ENCODE results near the gene PYDC1. TPM values are rescaled to one million over a fixed set of nuclear protein-coding genes. Genes with fewer than 3 reads are reported as not detected.
A peak's percentile ranks its signal among the peaks of the same experiment; 100 is the strongest.

Gene PYDC1
- total RNA-seq, 1 donor: not detected

DNA sequence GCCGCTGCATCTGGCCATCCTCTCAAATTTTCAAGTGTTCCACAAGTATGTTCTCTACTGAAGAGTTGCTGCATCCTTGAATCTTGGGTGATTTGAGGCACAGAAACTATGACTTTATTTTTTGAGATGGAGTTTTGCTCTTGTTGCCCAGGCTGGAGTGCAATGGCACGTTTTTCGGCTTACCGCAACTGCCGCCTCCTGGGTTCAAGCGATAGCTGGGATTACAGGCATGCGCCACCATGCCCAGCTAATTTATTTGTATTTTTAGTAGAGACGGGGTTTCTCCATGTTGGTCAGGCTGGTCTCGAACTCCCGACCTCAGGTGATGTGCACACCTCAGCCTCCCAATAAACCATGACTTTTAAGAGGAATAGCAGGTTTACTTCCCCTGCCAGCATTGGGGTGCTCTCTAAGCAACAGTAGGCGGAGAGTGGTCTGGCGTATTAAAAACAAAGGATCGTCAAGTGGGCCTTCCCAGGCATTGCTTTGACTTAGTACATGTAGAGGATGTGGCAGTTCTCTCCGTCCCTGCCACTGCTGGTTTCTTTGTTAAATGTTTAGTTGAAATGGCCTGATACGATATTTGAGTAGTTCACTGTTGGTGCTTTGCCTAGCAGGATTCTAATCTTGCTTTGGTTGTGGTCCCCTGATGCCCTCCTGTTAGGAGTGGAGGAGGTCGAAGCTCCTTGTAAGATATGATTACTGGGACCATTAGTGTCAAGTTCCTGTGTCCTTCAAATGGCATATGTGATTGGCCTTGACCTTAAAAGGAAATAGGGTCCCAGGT is 23.9 kb downstream of the PYDC1 start:
- peaks cover 32% of the 10 kb centered on the region for H3K4me1 ChIP-seq (ENCODE audit: insufficient read depth, low read length)
- no peak overlapping the region for H3K4me3 ChIP-seq (ENCODE audit: low read length)
- no peaks in the 10 kb centered on the region for H3K27me3 ChIP-seq (ENCODE audit: insufficient read depth, low read length)
- H3K9me3 ChIP-seq (ENCODE audit: low read depth, low read length): no peaks in the 10 kb centered on the region

DNA sequence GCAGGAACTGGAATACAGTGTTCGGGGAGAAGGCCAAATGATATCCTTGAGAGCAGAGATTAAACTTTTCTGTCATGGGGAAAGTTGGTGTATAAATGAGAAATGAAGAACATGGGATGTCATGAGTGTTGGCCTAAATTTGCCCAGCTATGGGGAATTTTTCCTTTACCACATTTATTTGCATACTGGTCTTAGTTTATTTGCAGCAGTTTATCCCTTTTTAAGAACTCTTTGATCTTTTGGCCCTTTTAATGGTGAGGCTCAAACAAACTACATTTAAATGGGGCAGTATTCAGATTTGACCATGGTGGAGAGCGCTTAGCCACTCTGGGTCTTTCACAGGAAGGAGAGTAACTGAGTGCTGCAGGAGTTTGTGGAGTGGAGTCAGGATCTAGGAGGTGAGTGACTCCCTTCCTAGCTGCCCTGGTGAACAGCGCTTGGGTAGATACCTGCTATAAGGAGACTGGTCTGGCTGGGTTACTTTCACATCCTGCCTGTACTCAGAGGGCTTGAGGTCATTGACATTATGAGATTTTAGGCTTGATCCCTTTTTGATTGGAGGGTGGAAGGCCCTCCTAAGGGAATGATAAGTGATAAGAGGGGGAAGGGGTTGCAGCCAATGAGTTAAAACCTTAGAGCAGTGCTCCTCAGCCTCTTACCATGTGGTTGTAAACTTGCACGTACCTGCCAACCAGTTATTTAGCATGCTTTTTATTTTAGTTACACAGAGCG is 25.1 kb downstream of the PYDC1 start:
- peaks cover 35% of the 10 kb centered on the region for H3K4me1 ChIP-seq (ENCODE audit: insufficient read depth, low read length)
- no peaks in the 10 kb centered on the region for H3K27me3 ChIP-seq (ENCODE audit: insufficient read depth, low read length)
- H3K9me3 ChIP-seq (ENCODE audit: low read depth, low read length): no peaks in the 10 kb centered on the region
- H3K4me3 ChIP-seq (ENCODE audit: low read length): no peak overlapping the region

DNA sequence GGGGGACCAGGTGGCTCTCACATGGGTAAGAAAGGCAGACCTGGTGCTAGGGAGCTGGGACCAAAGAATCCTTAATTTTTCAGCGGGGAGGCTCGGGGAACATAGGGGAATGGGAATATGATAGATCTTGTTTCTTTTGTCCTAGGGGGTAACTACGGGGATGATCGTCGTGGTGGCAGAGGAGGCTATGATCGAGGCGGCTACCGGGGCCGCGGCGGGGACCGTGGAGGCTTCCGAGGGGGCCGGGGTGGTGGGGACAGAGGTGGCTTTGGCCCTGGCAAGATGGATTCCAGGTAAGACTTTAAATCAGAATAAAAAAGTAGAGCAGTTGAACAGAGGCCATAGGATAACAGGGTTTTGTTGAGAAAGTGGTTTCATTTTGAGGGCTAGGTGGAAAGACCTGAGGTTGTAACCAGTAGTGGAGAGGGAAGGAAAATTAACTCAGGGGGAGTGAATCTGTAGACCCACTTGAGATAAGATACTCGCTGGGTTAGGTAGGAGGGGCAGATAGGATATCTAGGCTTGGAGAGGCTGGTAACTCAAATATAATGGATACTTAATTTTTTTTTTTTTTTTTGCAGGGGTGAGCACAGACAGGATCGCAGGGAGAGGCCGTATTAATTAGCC is 26.0 kb downstream of the PYDC1 start:
- Histone ChIP-seq H3K4me1 (ENCODE audit: insufficient read depth, low read length) (peaks cover 41% of the 10 kb centered on the region), H3K9me3 (ENCODE audit: low read depth, low read length) (no peaks in the 10 kb centered on the region), H3K27me3 (ENCODE audit: insufficient read depth, low read length) (no peaks in the 10 kb centered on the region), H3K4me3 (ENCODE audit: low read length) (no peak overlapping the region)

DNA sequence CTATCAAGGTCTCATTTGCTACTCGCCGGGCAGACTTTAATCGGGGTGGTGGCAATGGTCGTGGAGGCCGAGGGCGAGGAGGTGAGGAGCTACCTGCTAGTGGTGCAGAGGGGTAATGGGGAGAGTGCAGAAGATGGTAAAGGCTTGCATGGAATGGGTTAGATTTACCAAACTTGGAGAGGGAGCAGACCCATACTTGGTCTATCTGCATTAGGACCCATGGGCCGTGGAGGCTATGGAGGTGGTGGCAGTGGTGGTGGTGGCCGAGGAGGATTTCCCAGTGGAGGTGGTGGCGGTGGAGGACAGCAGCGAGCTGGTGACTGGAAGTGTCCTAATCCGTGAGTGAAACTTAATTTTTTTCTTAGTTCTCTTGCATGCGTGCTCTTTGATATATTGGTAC is 26.9 kb downstream of the PYDC1 start:
- Histone ChIP-seq H3K9me3 (ENCODE audit: low read depth, low read length) (no peaks in the 10 kb centered on the region), H3K4me1 (ENCODE audit: insufficient read depth, low read length) (peaks cover 50% of the 10 kb centered on the region), H3K4me3 (ENCODE audit: low read length) (no peak overlapping the region), H3K27me3 (ENCODE audit: insufficient read depth, low read length) (no peaks in the 10 kb centered on the region)

DNA sequence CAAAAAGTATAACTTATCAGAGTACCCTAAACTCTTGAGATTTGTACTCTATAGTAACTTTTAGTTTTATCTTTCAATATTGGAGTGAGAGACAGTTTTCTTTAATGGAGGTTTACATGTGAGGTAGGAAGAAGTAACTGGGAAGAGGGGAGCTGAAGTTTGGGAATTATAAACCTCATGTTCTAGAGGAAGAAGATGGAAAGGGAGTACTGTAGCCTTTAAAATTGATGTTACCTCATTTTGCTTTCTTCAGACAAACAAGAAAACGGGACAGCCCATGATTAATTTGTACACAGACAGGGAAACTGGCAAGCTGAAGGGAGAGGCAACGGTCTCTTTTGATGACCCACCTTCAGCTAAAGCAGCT is 27.5 kb downstream of the PYDC1 start:
- no peaks in the 10 kb centered on the region for H3K9me3 ChIP-seq (ENCODE audit: low read depth, low read length)
- H3K27me3 ChIP-seq (ENCODE audit: insufficient read depth, low read length): no peaks in the 10 kb centered on the region
- H3K4me3 ChIP-seq (ENCODE audit: low read length): no peak overlapping the region
- peaks cover 57% of the 10 kb centered on the region for H3K4me1 ChIP-seq (ENCODE audit: insufficient read depth, low read length)

DNA sequence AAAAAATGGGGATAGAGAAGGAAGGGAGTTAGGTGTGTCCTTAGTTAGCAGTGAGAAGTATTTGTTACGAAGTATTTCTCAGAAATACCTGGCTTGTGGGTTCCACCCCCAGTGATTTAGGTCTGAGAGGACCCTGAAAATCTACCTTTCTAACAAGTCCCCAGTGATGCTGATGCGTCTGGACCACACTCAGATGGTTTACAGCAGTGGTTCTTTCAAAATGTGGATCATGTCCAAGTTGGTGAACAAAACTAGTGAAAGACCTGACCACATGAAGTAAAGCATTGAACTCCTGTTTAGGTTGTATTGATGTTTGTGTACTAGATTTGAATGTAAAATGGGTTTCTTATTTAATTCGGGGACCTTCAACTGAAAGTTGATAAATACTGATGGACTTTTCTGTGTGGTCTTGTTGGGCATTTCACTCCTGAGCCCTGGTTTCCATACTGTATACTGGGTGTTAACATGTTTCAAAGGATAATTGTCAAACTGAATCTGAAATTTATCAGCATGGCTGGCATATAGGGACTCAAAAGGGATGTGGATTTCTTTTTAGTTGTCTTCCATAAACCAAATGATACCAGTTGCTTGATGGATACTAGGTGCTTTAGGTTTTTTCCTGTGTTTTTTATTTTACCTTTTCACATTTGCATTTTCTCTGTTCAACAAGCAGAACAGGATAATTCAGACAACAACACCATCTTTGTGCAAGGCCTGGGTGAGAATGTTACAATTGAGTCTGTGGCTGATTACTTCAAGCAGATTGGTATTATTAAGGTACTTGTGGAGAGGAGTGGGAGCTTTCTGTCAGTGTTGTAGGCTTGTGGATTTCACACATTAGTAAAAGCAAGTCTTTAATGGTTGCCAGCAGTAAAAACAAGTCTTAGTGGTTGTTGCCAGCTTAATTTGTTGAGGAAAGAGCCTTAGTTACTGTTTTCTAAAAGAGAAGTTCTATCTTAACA is 28.2 kb downstream of the PYDC1 start:
- Histone ChIP-seq H3K4me3 (ENCODE audit: low read length) (no peak overlapping the region), H3K27me3 (ENCODE audit: insufficient read depth, low read length) (no peaks in the 10 kb centered on the region), H3K9me3 (ENCODE audit: low read depth, low read length) (no peaks in the 10 kb centered on the region), H3K4me1 (ENCODE audit: insufficient read depth, low read length) (peaks cover 57% of the 10 kb centered on the region)

DNA sequence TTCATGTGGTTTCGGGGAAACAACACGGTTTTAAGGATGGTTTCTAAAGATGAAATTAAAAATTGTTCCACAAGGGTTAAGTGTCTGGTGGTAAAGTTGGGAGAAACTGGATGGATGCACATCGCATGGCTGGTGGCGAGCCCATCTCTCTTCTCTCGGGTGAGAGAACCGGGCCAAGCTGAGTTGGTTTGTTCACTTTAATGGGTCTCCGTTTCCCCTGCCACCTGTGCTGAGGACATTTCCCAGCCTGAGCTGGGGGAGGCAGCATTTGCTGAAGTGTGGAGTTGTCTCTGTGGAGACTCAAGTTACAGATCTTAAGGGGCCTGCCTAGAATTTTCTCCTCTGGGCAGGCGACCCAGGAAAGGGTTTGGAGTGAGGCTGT is 29.1 kb downstream of the PYDC1 start:
- no peak overlapping the region for H3K4me3 ChIP-seq (ENCODE audit: low read length)
- no peaks in the 10 kb centered on the region for H3K9me3 ChIP-seq (ENCODE audit: low read depth, low read length)
- H3K4me1 ChIP-seq (ENCODE audit: insufficient read depth, low read length): peaks cover 60% of the 10 kb centered on the region
- no peaks in the 10 kb centered on the region for H3K27me3 ChIP-seq (ENCODE audit: insufficient read depth, low read length)

DNA sequence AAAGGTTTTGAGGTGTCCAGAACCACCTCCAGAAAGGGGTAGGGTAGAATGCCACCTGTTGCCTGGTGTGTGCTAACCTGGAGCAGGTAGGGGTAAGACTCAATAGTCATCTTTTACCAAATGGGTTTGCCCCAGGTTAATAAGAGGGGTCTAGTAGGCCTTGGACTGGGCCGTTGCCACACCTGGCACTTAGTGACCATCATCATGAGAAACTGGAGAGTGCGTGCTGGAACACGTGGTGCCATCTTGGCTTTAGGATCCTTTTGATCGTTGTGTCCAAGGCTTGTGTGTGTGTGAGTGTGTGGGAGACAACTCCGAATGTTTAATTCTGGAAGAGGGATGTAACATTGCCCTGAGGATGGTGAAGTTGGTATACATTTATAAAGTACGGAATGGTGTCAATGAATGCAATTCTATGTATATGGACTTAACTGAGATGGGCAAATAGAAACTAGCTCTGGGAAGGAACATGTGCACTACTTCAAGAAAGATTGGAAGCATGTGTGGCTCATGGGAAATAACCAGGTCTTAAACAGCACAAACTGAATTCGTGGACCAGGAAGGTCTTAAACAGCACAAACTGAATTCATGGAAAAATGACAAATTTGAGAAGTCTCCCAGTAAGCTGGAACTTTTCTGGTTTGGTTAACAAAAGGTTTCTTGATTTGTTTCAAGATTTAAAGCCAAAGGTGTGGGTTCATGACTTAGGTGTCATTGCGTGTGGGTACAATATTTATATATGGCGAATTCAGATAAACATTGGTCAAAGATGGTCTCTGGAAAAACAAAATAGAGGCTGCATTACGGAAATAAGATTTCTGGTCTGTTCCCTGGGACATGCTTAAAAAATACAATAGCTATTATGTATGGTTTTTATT is 29.8 kb downstream of the PYDC1 start:
- Histone ChIP-seq H3K27me3 (ENCODE audit: insufficient read depth, low read length) (no peaks in the 10 kb centered on the region), H3K4me1 (ENCODE audit: insufficient read depth, low read length) (peaks cover 66% of the 10 kb centered on the region), H3K9me3 (ENCODE audit: low read depth, low read length) (no peaks in the 10 kb centered on the region), H3K4me3 (ENCODE audit: low read length) (no peak overlapping the region)

DNA sequence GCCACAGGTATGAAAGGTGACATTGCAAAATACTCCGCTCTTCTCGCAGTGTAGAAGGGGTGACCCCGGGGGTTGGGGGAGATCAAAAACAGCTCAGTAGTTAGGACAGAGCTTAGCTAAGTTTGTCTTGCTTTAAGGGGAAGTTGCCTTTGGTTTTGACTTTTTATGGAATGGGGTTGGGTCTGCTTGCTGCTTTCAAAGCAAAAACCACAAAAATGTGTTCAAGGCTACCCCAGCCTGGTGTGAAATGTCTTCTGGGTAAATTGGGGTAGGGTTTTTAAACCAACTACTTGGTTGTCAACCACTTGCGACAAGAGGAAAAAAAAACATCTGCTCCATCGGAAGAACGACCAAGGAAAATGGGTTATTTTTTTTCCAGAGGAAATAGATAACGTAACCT is 30.8 kb downstream of the PYDC1 start:
- no peaks in the 10 kb centered on the region for H3K27me3 ChIP-seq (ENCODE audit: insufficient read depth, low read length)
- no peak overlapping the region for H3K4me3 ChIP-seq (ENCODE audit: low read length)
- H3K4me1 ChIP-seq (ENCODE audit: insufficient read depth, low read length): peaks cover 76% of the 10 kb centered on the region
- H3K9me3 ChIP-seq (ENCODE audit: low read depth, low read length): no peaks in the 10 kb centered on the region

DNA sequence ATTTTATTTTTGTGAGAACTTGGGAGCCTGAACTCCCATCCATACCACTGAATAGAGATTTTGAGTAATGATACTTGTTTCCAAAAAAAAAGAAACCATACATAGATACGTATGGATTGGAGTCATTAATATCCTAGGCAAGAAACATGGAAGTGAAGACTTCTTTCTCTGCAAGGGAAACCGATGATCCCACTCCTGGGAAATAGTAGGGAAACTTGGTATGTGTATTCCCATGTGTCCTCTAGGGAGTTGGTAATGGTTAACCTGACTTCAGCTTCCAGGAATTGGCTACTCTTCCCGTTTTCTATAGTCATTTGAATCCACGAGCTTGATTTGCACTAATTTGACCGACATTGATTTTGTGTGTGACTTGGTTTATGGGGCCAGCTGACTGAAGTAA is 31.6 kb downstream of the PYDC1 start:
- Histone ChIP-seq H3K4me3 (ENCODE audit: low read length) (no peak overlapping the region), H3K4me1 (ENCODE audit: insufficient read depth, low read length) (peaks cover 78% of the 10 kb centered on the region), H3K9me3 (ENCODE audit: low read depth, low read length) (no peaks in the 10 kb centered on the region), H3K27me3 (ENCODE audit: insufficient read depth, low read length) (no peaks in the 10 kb centered on the region)

DNA sequence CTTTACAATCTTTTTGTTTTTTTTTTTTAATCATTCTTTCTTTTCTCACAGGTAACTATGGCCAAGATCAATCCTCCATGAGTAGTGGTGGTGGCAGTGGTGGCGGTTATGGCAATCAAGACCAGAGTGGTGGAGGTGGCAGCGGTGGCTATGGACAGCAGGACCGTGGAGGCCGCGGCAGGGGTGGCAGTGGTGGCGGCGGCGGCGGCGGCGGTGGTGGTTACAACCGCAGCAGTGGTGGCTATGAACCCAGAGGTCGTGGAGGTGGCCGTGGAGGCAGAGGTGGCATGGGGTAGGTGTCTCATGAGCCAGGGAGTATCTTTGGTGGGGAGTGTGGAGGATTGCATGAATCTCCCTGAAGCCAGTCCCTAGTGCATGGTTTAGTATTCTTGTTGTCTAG is 32.0 kb downstream of the PYDC1 start:
- H3K9me3 ChIP-seq (ENCODE audit: low read depth, low read length): no peaks in the 10 kb centered on the region
- H3K4me1 ChIP-seq (ENCODE audit: insufficient read depth, low read length): peaks cover 77% of the 10 kb centered on the region
- no peaks in the 10 kb centered on the region for H3K27me3 ChIP-seq (ENCODE audit: insufficient read depth, low read length)
- no peak overlapping the region for H3K4me3 ChIP-seq (ENCODE audit: low read length)

DNA sequence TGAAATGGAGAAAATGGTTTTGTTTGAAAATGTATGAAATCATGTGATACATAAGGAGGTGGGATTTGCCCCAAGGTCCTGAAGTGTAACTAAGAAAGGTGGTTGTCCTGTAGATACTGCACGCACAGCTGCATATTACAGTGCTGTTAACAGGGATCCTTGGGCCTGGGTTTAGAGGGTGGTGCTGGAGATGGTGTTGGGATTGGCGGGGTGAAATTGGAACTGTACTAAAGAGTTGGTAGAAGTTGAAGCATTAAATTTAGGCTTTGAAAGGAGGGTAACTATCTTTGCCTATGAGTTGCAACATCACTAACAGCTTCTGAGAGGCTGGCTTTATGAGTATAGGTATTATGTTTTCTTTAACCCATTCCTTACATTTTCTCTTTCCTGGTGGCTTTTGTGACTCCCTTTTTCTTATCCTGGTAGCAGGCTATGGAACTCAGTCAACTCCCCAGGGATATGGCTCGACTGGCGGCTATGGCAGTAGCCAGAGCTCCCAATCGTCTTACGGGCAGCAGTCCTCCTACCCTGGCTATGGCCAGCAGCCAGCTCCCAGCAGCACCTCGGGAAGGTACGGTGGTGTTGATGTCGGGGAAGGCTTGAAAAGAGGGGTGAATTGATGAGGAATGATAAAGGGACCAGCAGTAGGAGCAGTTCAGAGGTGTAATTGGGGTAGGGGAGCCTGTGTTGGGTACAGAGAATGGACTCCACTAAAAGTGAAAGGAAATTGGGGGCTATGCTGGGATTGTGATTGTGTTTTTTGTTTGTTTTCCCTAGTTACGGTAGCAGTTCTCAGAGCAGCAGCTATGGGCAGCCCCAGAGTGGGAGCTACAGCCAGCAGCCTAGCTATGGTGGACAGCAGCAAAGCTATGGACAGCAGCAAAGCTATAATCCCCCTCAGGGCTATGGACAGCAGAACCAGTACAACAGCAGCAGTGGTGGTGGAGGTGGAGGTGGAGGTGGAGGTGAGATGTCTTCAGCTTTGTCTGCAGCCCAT is 33.2 kb downstream of the PYDC1 start:
- Histone ChIP-seq H3K9me3 (ENCODE audit: low read depth, low read length) (no peaks in the 10 kb centered on the region), H3K4me3 (ENCODE audit: low read length) (no peak overlapping the region), H3K4me1 (ENCODE audit: insufficient read depth, low read length) (peaks cover 77% of the 10 kb centered on the region), H3K27me3 (ENCODE audit: insufficient read depth, low read length) (no peaks in the 10 kb centered on the region)

DNA sequence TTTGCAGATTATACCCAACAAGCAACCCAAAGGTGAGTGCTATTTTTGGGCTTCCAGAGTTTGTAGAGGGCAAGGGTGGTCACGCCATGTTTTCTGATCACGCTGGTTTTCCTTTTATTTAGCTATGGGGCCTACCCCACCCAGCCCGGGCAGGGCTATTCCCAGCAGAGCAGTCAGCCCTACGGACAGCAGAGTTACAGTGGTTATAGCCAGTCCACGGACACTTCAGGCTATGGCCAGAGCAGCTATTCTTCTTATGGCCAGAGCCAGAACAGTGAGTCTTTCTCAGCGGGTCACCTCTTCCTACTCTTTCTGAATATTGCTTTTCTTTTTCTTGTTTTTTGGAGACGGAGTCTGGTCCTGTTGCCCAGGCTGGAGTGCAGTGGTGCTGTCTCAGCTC is 34.5 kb downstream of the PYDC1 start:
- Histone ChIP-seq H3K27me3 (ENCODE audit: insufficient read depth, low read length) (no peaks in the 10 kb centered on the region), H3K9me3 (ENCODE audit: low read depth, low read length) (no peaks in the 10 kb centered on the region), H3K4me3 (ENCODE audit: low read length) (peak overlapping the region; percentile 7), H3K4me1 (ENCODE audit: insufficient read depth, low read length) (peaks cover 81% of the 10 kb centered on the region)

Data from mononuclear cell (primary cell).